SH-SY5Y (cell line): ENCODE measurements around the gene SPN.

ENCODE experiments used
- GATA2 ChIP-seq: IDR thresholded peaks from 2 replicates; pipeline ENCODE4 v1.6.1; 2011; ENCODE audit warnings: mild to moderate bottlenecking, low read depth, low read length
- GATA3 ChIP-seq: IDR thresholded peaks from 2 replicates; pipeline ENCODE4 v1.6.1; 2011; ENCODE audit warnings: low read depth, mild to moderate bottlenecking, low read length, moderate library complexity

The SPN gene

DNA sequence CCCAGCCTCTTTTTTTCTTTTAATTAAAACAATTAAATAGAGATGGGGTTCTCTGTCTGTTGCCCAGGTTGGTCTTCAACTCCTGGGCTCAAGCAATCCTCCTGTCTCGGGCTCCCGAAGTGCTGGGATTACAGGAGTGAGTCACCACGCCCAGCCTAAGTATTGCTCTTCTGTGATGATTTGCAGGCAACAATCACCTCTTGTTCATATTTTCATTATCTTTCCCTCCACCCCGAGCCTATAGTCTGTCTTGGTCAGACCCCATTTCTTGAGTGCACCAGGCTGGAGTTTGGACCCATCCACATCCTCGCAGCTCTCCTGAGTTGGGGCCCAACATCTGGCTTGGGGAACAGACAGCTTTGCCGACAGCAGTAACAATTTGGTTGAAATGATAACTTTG is 4.3 kb upstream of the SPN start:
- TF ChIP-seq GATA3 (no peak), GATA2 (no peak)

- TF ChIP-seq GATA2 (no peak), GATA3 (no peak)
Observed at GRCh38 chr16:29662000-29662728, 883 bp upstream of the SPN start.

DNA sequence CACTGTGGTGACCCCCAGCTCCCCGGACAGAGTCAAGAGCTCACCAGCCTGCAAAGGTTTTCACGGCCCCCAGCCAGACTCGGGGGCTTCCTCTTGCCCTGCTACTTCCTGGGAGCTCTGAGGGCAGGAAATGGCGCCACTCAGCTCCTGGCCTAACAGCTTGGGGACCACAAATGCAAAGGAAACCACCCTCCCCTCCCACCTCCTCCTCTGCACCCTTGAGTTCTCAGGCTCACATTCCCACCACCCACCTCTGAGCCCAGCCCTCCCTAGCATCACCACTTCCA is 375 bp upstream of the SPN start:
- TF ChIP-seq GATA2 (no peak), GATA3 (no peak)

DNA sequence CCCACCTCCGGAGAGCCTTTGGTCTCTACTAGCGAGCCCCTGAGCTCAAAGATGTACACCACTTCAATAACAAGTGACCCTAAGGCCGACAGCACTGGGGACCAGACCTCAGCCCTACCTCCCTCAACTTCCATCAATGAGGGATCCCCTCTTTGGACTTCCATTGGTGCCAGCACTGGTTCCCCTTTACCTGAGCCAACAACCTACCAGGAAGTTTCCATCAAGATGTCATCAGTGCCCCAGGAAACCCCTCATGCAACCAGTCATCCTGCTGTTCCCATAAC is 702 bp downstream of the SPN start:
- TF ChIP-seq GATA3 (no peak), GATA2 (no peak)

DNA sequence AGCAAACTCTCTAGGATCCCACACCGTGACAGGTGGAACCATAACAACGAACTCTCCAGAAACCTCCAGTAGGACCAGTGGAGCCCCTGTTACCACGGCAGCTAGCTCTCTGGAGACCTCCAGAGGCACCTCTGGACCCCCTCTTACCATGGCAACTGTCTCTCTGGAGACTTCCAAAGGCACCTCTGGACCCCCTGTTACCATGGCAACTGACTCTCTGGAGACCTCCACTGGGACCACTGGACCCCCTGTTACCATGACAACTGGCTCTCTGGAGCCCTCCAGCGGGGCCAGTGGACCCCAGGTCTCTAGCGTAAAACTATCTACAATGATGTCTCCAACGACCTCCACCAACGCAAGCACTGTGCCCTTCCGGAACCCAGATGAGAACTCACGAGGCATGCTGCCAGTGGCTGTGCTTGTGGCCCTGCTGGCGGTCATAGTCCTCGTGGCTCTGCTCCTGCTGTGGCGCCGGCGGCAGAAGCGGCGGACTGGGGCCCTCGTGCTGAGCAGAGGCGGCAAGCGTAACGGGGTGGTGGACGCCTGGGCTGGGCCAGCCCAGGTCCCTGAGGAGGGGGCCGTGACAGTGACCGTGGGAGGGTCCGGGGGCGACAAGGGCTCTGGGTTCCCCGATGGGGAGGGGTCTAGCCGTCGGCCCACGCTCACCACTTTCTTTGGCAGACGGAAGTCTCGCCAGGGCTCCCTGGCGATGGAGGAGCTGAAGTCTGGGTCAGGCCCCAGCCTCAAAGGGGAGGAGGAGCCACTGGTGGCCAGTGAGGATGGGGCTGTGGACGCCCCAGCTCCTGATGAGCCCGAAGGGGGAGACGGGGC is 1.3 kb downstream of the SPN start:
- no peak for TF ChIP-seq GATA2
- no peak for TF ChIP-seq GATA3

DNA sequence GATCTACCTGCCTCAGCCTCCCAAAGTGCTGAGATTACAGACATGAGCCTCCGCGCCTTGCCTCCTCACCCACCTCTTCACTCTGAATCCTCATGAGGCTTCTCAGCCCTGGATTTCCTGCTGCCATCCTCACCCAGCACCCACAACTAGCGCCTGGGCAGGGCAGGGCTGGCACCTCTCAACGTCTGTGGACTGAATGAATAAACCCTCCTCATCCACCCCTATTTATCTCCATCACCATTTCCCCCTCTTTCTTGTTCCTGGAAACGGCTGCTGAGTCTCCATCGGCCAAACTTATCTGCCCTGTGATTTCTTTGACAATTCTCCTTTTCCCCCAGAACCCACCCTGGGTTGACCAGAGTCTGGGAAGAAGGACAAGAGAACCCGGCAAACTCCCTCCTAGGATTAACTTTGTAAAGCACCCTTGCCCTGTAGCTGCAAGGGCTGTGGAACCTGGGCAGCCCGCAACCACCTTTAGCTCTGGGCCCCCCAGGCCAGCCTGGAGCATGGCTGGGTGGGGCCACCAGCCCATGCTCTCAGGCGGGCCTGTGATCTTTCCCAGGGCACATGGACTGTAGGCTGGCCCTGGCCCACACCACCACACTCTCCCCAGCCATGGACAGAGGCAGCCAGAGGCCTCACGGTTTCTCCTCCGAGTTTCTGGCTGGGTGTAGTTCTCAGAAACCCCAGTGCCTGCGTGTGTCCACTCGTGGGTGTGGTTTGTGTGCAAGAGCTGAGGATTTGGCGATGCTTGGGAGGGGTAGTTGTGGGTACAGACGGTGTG is 2.4 kb downstream of the SPN start:
- TF ChIP-seq GATA3 (no peak), GATA2 (no peak)

DNA sequence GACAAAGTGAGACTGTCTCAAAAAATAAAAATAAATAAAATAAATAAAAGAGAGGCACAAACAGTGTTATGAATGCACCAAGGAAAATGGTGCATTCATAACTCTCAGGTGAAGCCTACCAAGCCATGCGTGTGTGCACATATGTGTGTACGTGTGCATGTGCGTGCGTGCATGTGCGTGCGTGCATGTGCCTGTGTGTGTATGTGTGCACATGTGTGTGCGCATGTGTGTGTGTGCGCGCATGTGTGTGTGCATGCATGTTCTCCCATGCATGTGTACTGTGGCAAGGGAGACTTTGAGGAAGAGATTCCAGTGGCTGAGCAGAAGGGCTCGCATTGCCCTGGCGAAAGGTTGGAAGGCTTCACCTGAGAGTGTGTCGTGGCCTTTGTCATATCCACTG is 4.7 kb downstream of the SPN start:
- TF ChIP-seq GATA2 (no peak), GATA3 (no peak)

DNA sequence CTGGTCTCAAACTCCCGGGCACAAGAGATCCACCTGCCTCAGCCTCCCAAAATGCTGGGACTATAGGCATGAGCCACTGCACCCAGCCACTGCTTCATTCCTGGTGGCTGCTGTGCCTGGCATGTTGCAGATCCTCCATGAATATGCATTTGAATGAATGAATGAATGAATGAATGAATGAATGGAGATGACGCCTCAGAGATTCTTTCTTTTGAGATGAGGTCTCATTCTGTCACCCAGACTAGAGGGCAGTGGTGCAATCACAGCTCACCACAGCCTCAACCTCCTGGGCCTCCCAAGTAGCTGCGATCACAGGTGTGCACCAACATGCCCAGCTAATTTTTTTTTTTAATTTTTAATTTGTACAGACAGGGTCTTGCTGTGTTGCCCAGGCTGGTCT is 5.2 kb downstream of the SPN start:
- no peak for TF ChIP-seq GATA3
- no peak for TF ChIP-seq GATA2

- TF ChIP-seq GATA2, result no peak
- no peak for TF ChIP-seq GATA3
Observed at GRCh38 chr16:29673501-29673900, 10.5 kb downstream of the SPN start.

DNA sequence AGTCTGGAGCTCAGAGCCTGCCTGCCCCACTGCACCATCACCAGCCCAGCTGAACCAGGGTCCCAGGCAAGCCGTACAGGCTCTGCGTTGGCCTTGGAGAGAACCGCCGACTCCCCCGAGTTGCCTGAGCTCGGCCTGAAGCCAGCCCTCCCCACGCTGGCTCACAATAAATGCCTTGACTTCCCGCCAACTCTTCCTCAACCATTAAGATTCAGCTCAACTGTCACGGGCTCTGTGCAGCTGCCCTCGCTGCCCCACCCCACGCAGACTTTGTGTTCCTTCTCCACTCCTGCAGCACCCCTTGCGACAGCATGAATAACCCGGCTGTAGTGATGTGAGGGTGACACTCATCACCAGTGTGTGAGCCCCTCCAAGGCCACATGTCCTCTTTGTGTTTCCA is 11.1 kb downstream of the SPN start:
- TF ChIP-seq GATA2 (no peak), GATA3 (no peak)

GRCh38 chr16:29675811-29676643 is 13.0 kb downstream of the SPN start:
- TF ChIP-seq GATA3 (no peak), GATA2 (no peak)

DNA sequence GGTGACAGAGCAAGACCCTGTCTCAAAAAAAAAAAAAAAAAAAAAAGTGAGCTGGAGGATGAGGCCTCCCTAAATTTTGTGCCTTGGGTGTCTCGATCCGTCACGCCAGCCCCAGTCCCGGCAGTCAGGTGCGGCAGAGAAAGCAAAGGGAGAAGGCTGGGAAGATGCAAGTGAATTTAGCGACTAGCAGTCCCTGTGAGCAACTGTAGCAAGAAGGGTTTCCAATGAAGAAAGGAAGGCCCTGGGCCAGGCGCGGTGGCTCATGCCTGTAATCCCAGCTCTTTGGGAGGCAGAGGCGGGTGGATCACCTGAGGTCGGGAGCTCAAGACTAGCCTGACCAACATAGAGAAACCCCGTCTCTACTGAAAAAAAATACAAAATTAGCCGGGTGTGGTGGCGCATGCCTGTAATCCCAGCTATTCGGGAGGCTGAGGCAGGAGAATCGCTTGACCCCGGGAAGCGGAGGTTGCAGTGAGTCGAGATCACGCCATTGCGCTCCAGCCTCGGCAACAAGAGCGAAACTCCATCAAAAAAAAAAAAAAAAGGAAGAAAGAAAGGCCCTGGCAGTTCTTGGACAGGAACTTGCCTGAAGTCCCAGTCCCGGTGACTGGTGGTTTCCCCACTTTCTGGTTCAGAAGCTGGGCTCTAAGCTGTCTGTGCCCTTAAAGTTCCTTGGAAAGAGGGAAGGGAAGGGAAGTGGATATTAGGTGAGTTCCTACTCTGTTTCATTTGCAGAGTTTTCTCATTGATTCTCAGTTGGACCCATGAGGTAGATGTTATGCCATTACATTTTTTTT is 14.1 kb downstream of the SPN start:
- TF ChIP-seq GATA2 (no peak), GATA3 (no peak)

GRCh38 chr16:29678691-29679267 is 15.7 kb downstream of the SPN start, which contains the start of gene QPRT:
QPRT (plus strand) TSS chr16:29679180; CDS start chr16:29679198, 18 bp downstream.
- no peak for TF ChIP-seq GATA3
- no peak for TF ChIP-seq GATA2

DNA sequence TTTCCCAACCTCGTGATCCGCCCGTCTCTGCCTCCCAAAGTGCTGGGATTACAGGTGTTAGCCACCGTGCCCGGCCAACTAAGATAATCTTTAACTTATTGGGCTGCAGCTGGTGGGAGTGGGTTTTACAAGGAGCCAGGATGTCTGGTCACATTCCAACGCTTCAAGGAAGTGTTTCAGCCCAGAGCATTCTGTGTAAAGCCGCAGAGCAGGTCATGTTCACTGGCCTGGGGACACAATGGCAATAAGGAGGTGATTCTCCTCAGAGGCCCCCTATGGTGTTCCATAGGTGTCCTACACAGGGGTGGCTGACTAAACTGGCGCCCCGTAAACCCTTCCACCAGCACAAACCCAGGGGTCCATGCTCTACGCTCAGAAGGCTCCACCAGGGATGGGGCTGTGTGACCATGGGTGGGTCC is 17.1 kb downstream of the SPN start:
- TF ChIP-seq GATA3 (no peak), GATA2 (no peak)
